Measurements from ENCODE around the gene PRKCQ.
"Not testable (repeated sequence)": the region's sequence is repeated elsewhere in the genome, so short reads cannot be mapped to it uniquely, and the experiment has no call there.

PRKCQ gene

DNA sequence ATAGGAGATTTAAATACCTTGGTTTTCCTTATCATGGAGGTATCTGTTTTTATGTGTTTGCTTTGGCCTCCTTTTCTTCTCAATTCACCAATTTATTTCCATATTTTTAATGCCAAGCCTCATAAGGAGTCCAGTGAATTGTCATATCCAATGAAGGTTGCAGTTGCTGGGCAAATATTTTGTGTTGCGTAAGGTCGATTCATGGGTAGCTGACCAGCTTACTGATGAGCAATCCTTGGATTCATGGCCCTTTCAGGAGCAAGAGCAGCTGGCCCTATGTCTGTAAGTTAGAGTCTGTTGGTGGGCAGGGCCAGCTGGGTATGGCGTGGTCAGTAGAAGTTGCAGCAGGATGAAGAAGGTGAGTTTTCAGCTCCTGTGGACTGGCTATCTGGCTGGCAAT is 194.4 kb downstream of the PRKCQ start:
- no peak overlapping the region for H3K4me3 ChIP-seq (ENCODE audit: low read length)
- DNase-seq (ENCODE audit: low read depth), result peak; percentile 80
- TF ChIP-seq, protein P1, sequence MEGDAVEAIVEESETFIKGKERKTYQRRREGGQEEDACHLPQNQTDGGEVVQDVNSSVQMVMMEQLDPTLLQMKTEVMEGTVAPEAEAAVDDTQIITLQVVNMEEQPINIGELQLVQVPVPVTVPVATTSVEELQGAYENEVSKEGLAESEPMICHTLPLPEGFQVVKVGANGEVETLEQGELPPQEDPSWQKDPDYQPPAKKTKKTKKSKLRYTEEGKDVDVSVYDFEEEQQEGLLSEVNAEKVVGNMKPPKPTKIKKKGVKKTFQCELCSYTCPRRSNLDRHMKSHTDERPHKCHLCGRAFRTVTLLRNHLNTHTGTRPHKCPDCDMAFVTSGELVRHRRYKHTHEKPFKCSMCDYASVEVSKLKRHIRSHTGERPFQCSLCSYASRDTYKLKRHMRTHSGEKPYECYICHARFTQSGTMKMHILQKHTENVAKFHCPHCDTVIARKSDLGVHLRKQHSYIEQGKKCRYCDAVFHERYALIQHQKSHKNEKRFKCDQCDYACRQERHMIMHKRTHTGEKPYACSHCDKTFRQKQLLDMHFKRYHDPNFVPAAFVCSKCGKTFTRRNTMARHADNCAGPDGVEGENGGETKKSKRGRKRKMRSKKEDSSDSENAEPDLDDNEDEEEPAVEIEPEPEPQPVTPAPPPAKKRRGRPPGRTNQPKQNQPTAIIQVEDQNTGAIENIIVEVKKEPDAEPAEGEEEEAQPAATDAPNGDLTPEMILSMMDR (conservative IDR thresholded peaks at IDR 0.05; ENCODE audit: low read length), result no peak

DNA sequence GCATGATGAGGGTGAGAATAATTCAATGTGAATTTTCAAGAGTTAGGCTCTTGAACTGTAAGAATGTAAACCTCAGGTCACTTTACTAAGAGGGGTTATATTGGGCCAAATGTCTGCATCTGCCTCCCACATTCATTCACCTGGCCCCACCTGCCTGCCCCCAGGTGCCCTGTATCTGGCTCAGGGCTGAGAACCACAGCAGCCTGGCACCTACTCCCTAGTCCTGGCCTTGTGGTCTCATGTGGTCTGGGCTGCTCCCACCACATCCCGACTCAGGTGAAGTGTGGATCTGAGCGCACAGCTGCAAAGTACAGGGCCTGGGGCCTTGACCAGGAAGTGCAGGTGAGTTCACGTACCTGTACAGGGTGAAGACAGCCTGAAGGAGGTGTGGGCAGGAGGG is 195.2 kb downstream of the PRKCQ start:
- no peak for DNase-seq (ENCODE audit: low read depth)
- TF ChIP-seq, protein P1 (conservative IDR thresholded peaks at IDR 0.05; ENCODE audit: low read length), result no peak
- H3K4me3 ChIP-seq (ENCODE audit: low read length), result no peak overlapping the region

DNA sequence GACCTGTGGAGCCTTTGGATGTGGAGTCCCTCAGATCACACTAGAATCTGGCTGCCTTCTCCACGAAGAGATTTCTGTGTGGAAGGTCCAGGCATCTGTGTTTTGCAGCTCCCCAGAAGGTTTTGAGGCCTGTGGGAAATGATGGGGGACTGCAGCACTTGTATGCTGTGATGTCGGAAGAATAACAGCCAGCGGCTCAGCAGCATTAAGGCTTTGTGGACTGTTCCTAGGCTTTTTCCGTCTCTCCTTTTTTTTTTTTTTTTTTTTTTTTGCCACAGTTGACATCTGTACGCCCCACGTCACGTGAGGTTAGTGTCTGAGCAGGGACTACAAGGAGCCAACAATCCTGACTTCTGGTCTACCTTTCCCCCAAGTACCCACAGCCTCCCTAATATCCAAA is 196.0 kb downstream of the PRKCQ start:
- H3K4me3 ChIP-seq (ENCODE audit: low read length), result no peak overlapping the region
- TF ChIP-seq, protein P1 (conservative IDR thresholded peaks at IDR 0.05; ENCODE audit: low read length), result no peak
- no peak for DNase-seq (ENCODE audit: low read depth)

- H3K4me3 ChIP-seq (ENCODE audit: low read length), result no peak overlapping the region
- TF ChIP-seq, protein P1 (conservative IDR thresholded peaks at IDR 0.05; ENCODE audit: low read length), result no peak
- DNase-seq (ENCODE audit: low read depth), result peak; percentile 66
These were observed 196.8 kb downstream of the PRKCQ start for GRCh38 chr10:6383096-6383812.

GRCh38 chr10:6382081-6382480 is 198.0 kb downstream of the PRKCQ start:
- TF ChIP-seq, protein P1 (conservative IDR thresholded peaks at IDR 0.05; ENCODE audit: low read length), result no peak
- DNase-seq (ENCODE audit: low read depth), result peak; percentile 79
- H3K4me3 ChIP-seq (ENCODE audit: low read length), result no peak overlapping the region

- H3K4me3 ChIP-seq (ENCODE audit: low read length); DNase-seq (ENCODE audit: low read depth): not testable (repeated sequence)
These were observed 199.6 kb downstream of the PRKCQ start for GRCh38 chr10:6380478-6380877.

- TF ChIP-seq, protein P1 (conservative IDR thresholded peaks at IDR 0.05; ENCODE audit: low read length), result no peak
- DNase-seq (ENCODE audit: low read depth), result no peak
- H3K4me3 ChIP-seq (ENCODE audit: low read length), result no peak overlapping the region
These were observed 200.9 kb downstream of the PRKCQ start for GRCh38 chr10:6379015-6379776.
